Neural progenitor cell (in vitro differentiated cells): Measurements from ENCODE around the gene SPATA9. TPM values are rescaled to one million over a fixed set of nuclear protein-coding genes. Genes with fewer than 3 reads are reported as not detected.

ENCODE experiments used
- DNase-seq: peaks from one replicate; pipeline ENCODE4 v3.0.0-alpha.2; 2016; ENCODE audit warnings: low spot score
- H2AFZ ChIP-seq: fragments of 200-600 bp; sonication (generic); replicated peaks from 2 replicates; pipeline ENCODE4 v1.6.1; 2016; ENCODE audit warnings: antibody characterized with exemption
- H3F3A ChIP-seq: fragments of 200-600 bp; sonication (generic); 2 replicates; pipeline ENCODE4 v1.6.1; 2016; ENCODE audit warnings: antibody characterized with exemption, low read depth
- H3K27ac ChIP-seq: fragments of 200-600 bp; sonication (generic); 2 replicates; pipeline ENCODE4 v1.5.1; 2016; ENCODE audit warnings: mild to moderate bottlenecking
- H3K27me3 ChIP-seq: fragments of 200-600 bp; sonication (generic); 2 replicates; pipeline ENCODE4 v1.6.1; 2016; ENCODE audit warnings: mild to moderate bottlenecking, moderate library complexity
- H3K36me3 ChIP-seq: fragments of 200-600 bp; sonication (generic); 2 replicates; pipeline ENCODE4 v1.5.1; 2016
- H3K4me1 ChIP-seq: fragments of 200-600 bp; sonication (generic); 2 replicates; pipeline ENCODE4 v1.6.1; 2016; ENCODE audit warnings: mixed run types
- H3K4me2 ChIP-seq: fragments of 200-600 bp; sonication (generic); 2 replicates; pipeline ENCODE4 v1.6.1; 2016
- H3K4me3 ChIP-seq: fragments of 200-600 bp; sonication (generic); 2 replicates; pipeline ENCODE4 v1.5.1; 2016
- H3K79me2 ChIP-seq: fragments of 200-600 bp; sonication (generic); 2 replicates; pipeline ENCODE4 v1.6.1; 2016; ENCODE audit warnings: low read depth
- H3K9ac ChIP-seq: fragments of 200-600 bp; sonication (generic); 2 replicates; pipeline ENCODE4 v1.6.1; 2016
- H3K9me3 ChIP-seq: fragments of 200-600 bp; sonication (generic); 2 replicates; pipeline ENCODE4 v1.5.1; 2016; ENCODE audit warnings: low read depth
- H4K20me1 ChIP-seq: fragments of 200-600 bp; sonication (generic); 2 replicates; pipeline ENCODE4 v1.6.1; 2016; ENCODE audit warnings: low read depth
- H3K27ac Mint-ChIP-seq: 3 replicates; pipeline ENCODE4 v1.8.0; 2021; ENCODE audit warnings: mixed read lengths
- H3K27me3 Mint-ChIP-seq: 2 replicates; pipeline ENCODE4 v1.8.0; 2022; ENCODE audit warnings: low read depth, mild to moderate bottlenecking, inconsistent platforms, moderate library complexity, mixed read lengths; ENCODE audit not compliant: insufficient read depth
- H3K36me3 Mint-ChIP-seq: 3 replicates; pipeline ENCODE4 v1.8.0; 2021; ENCODE audit warnings: mixed read lengths
- H3K4me1 Mint-ChIP-seq: 3 replicates; pipeline ENCODE4 v1.8.0; 2021; ENCODE audit warnings: mixed read lengths
- H3K4me3 Mint-ChIP-seq: 3 replicates; pipeline ENCODE4 v1.8.0; 2021; ENCODE audit warnings: mild to moderate bottlenecking, moderate library complexity, mixed read lengths
- H3K9me3 Mint-ChIP-seq: 3 replicates; pipeline ENCODE4 v1.8.0; 2020; ENCODE audit warnings: mixed read lengths
- EZH2 ChIP-seq: fragments of 200-600 bp; sonication (generic); IDR thresholded peaks from 2 replicates; pipeline ENCODE4 v1.6.1; 2017; ENCODE audit warnings: antibody characterized with exemption, mild to moderate bottlenecking, moderate library complexity
- EZH2phosphoT487 ChIP-seq: fragments of 200-600 bp; sonication (generic); IDR thresholded peaks from 2 replicates; pipeline ENCODE4 v1.6.1; 2017; ENCODE audit warnings: antibody characterized with exemption
- total RNA-seq: library from RNA; depleted of rRNA; stranded (reverse); fragments of >200 nt; gene quantifications from 2 replicates; pipeline ENCODE4 v1.2.3, GENCODE V29; 2015; ENCODE audit warnings: low replicate concordance
- TF ChIP-seq, protein P1 (sequence below): fragments of 200-600 bp; sonication (generic); IDR thresholded peaks from 2 replicates; pipeline ENCODE4 v1.5.1; 2017; ENCODE audit warnings: antibody characterized with exemption, mild to moderate bottlenecking

The SPATA9 gene
- total RNA-seq, 1 donor from 2014 or later: not detected

DNA sequence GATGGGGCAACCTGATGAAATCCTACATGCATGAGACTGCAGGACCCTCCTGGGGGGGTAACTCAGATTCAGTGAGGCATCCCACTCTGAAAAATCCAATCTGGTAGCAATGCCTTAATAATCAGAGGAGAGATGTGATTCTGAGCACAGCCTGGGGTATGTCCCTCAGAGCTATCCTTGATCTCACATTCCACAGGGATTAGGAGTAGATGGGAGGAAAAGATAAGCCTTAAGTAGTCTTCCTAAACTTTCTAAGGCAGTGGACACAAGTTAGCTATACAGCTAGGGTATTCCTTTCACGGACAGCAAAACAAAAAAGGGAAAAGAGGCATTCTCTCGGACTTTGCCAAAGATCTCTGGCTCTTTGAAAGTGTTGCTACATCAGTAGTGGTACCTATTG lies 3.9 kb upstream of the SPATA9 start:
- Histone ChIP-seq H3K79me2 (no peaks in the 10 kb centered on the region), H3K9ac (no peak overlapping the region), H3K27ac (peak overlapping the region; percentile 56), H3K9me3 (no peaks in the 10 kb centered on the region), H4K20me1 (no peaks in the 10 kb centered on the region), H3K27me3 (no peaks in the 10 kb centered on the region), H2AFZ (no peak overlapping the region), H3K4me3 (no peak overlapping the region), H3K36me3 (no peaks in the 10 kb centered on the region), H3K4me2 (peak overlapping the region; percentile 55), H3K4me1 (peaks cover 21% of the 10 kb centered on the region), H3F3A (no peaks in the 10 kb centered on the region)
- Mint-ChIP-seq H3K36me3 (no peaks in the 10 kb centered on the region), H3K9me3 (no peaks in the 10 kb centered on the region), H3K27me3 (no peaks in the 10 kb centered on the region), H3K4me1 (peaks cover 4% of the 10 kb centered on the region), H3K27ac (no peak overlapping the region), H3K4me3 (no peak overlapping the region)
- TF ChIP-seq EZH2: no peak
- TF ChIP-seq, protein P1, sequence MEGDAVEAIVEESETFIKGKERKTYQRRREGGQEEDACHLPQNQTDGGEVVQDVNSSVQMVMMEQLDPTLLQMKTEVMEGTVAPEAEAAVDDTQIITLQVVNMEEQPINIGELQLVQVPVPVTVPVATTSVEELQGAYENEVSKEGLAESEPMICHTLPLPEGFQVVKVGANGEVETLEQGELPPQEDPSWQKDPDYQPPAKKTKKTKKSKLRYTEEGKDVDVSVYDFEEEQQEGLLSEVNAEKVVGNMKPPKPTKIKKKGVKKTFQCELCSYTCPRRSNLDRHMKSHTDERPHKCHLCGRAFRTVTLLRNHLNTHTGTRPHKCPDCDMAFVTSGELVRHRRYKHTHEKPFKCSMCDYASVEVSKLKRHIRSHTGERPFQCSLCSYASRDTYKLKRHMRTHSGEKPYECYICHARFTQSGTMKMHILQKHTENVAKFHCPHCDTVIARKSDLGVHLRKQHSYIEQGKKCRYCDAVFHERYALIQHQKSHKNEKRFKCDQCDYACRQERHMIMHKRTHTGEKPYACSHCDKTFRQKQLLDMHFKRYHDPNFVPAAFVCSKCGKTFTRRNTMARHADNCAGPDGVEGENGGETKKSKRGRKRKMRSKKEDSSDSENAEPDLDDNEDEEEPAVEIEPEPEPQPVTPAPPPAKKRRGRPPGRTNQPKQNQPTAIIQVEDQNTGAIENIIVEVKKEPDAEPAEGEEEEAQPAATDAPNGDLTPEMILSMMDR: no peak
- TF ChIP-seq EZH2phosphoT487: no peak
- DNase-seq: peak; percentile 25

DNA sequence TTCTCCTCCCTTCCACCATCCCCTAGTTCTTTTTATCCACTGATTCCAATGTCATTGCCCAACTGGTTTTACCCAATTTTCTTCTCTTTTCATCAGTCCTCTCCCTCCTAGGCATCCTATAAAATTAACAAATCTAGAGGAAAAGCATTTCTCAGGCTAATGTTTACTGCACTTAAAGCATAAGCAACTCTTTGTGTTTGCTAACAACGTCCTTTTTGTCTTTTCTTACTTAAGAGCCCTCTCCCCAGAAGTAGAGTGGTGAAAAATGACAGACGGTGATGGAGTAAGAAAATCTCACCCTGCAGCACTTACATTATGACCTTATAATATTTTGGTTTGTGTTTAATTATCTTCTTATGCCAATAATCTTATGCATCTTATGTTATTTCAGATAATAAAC lies 1.6 kb upstream of the SPATA9 start:
- Mint-ChIP-seq H3K27ac (no peak overlapping the region), H3K27me3 (peaks cover 2% of the 10 kb centered on the region), H3K4me3 (no peak overlapping the region), H3K36me3 (no peaks in the 10 kb centered on the region), H3K9me3 (no peaks in the 10 kb centered on the region), H3K4me1 (peaks cover 4% of the 10 kb centered on the region)
- Histone ChIP-seq H2AFZ (no peak overlapping the region), H4K20me1 (no peaks in the 10 kb centered on the region), H3K79me2 (no peaks in the 10 kb centered on the region), H3F3A (no peaks in the 10 kb centered on the region), H3K4me2 (no peak overlapping the region), H3K4me1 (peaks cover 21% of the 10 kb centered on the region), H3K4me3 (no peak overlapping the region), H3K27me3 (no peaks in the 10 kb centered on the region), H3K27ac (no peak overlapping the region), H3K36me3 (no peaks in the 10 kb centered on the region), H3K9ac (no peak overlapping the region), H3K9me3 (no peaks in the 10 kb centered on the region)
- TF ChIP-seq, protein P1: no peak
- TF ChIP-seq EZH2: no peak
- TF ChIP-seq EZH2phosphoT487: no peak
- no peak for DNase-seq

DNA sequence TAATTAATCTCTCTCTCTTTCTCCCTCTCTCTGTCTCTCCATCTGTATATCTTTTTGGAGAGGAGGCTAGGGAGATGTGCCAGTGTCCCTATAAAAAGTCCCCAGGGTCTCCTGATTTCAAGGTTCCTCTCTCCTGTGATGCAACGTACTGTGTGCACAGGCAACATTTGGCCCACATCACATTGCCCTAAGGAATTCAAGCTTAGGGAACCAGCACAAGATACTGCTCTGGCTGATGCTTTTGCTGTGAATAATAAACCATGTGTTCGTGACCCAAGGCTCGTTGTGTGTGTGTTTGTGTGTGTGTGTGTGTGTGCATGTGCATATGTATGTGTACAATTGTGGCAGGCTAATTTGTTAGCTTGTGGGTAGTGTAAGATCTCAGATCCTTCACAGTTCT lies 9.7 kb downstream of the SPATA9 start:
- H3K36me3 ChIP-seq: no peaks in the 10 kb centered on the region
- H3K9me3 ChIP-seq: no peaks in the 10 kb centered on the region
- no peaks in the 10 kb centered on the region for H3K4me1 ChIP-seq
- Mint-ChIP-seq H3K27me3 (peaks cover 2% of the 10 kb centered on the region), H3K4me1 (peaks cover 6% of the 10 kb centered on the region), H3K36me3 (no peaks in the 10 kb centered on the region), H3K9me3 (peaks cover 3% of the 10 kb centered on the region), H3K27ac (no peak overlapping the region), H3K4me3 (no peak overlapping the region)
- no peak overlapping the region for H3K4me2 ChIP-seq
- H3K4me3 ChIP-seq: no peak overlapping the region
- H3K27me3 ChIP-seq: no peaks in the 10 kb centered on the region
- TF ChIP-seq, protein P1: no peak
- TF ChIP-seq EZH2: no peak
- DNase-seq: no peak
- H2AFZ ChIP-seq: no peak overlapping the region
- H3K27ac ChIP-seq: no peak overlapping the region
- H3F3A ChIP-seq: no peaks in the 10 kb centered on the region
- no peaks in the 10 kb centered on the region for H4K20me1 ChIP-seq
- no peaks in the 10 kb centered on the region for H3K79me2 ChIP-seq
- H3K9ac ChIP-seq: no peak overlapping the region
